IMR-90 (cell line): Measurements from ENCODE around the gene IFT81. TPM values are rescaled to one million over a fixed set of nuclear protein-coding genes. Genes with fewer than 3 reads are reported as not detected.

Experiments
- ATAC-seq: fragments of 200-7000 bp; cut with Tn5 transposase; 2 replicates; pipeline ENCODE4 v1.9.1; 2020; ENCODE audit warnings: low read depth, mild to moderate bottlenecking, moderate library complexity
- BruUV-seq: library from RNA; stranded (reverse); fragments of 400-500 nt; replicated peaks from 2 replicates; lab custom pipeline; 2021; lab: Mats Ljungman, UMichigan
- CTCF ChIA-PET: fragments of 300-600 bp; formaldehyde crosslinking; extraction: SDS; loops from one replicate; lab custom pipeline; 2021; ENCODE audit warnings: antibody characterized with exemption; lab: Yijun Ruan, JAX
- POLR2A ChIA-PET: fragments of 300-600 bp; sonication (Branson Sonifier 250); formaldehyde crosslinking; loops from one replicate; lab custom pipeline; 2022; ENCODE audit warnings: antibody characterized with exemption; ENCODE audit not compliant: unreplicated experiment; lab: Charles Lee
- DNase-seq: peaks from one replicate; pipeline ENCODE4 v3.0.0; 2013
- H2AFZ ChIP-seq: replicated peaks from 2 replicates; pipeline ENCODE3; 2013; ENCODE audit warnings: low read length, mild to moderate bottlenecking; ENCODE audit not compliant: poor library complexity
- H2AK5ac ChIP-seq: 2 replicates; pipeline ENCODE4 v1.6.1; 2013; ENCODE audit warnings: low read depth, low read length, inconsistent platforms
- H2AK9ac ChIP-seq: replicated peaks from 2 replicates; pipeline ENCODE3; 2013; ENCODE audit warnings: mild to moderate bottlenecking, low read depth, low read length, moderate library complexity; ENCODE audit not compliant: poor library complexity
- H2BK120ac ChIP-seq: 2 replicates; pipeline ENCODE4 v1.6.1; 2013; ENCODE audit warnings: low read depth, low read length, inconsistent platforms
- H2BK15ac ChIP-seq: 3 replicates; pipeline ENCODE4 v1.6.1; 2013; ENCODE audit warnings: low read depth, low read length, inconsistent platforms
- H2BK20ac ChIP-seq: 2 replicates; pipeline ENCODE4 v1.6.1; 2013; ENCODE audit warnings: low read depth, mild to moderate bottlenecking, inconsistent platforms, low read length, moderate library complexity
- H2BK5ac ChIP-seq: 2 replicates; pipeline ENCODE4 v1.6.1; 2013; ENCODE audit warnings: mild to moderate bottlenecking, low read depth, low read length, inconsistent platforms; ENCODE audit not compliant: poor library complexity, severe bottlenecking
- H3K14ac ChIP-seq: replicated peaks from 2 replicates; pipeline ENCODE4 v1.6.1; 2013; ENCODE audit warnings: low read depth, low read length, inconsistent platforms
- H3K18ac ChIP-seq: 2 replicates; pipeline ENCODE4 v1.6.1; 2013; ENCODE audit warnings: low read depth, low read length, control low read depth
- H3K23ac ChIP-seq: 2 replicates; pipeline ENCODE4 v1.6.1; 2013; ENCODE audit warnings: low read depth, low read length, inconsistent platforms
- H3K27ac ChIP-seq: 2 replicates; pipeline ENCODE4 v1.5.1; 2013; ENCODE audit warnings: mild to moderate bottlenecking, control low read depth, low read length; ENCODE audit not compliant: insufficient read depth
- H3K27me3 ChIP-seq: 2 replicates; pipeline ENCODE4 v1.6.1; 2013; ENCODE audit warnings: low read length; ENCODE audit not compliant: control insufficient read depth, insufficient read depth
- H3K36me3 ChIP-seq: 2 replicates; pipeline ENCODE4 v1.6.1; 2013; ENCODE audit warnings: low read length, mixed read lengths; ENCODE audit not compliant: control insufficient read depth, insufficient read depth
- H3K4ac ChIP-seq: 2 replicates; pipeline ENCODE4 v1.6.1; 2013; ENCODE audit warnings: low read depth, low read length, inconsistent platforms
- H3K4me1 ChIP-seq: 2 replicates; pipeline ENCODE4 v1.6.1; 2013; ENCODE audit warnings: low read length, mixed read lengths; ENCODE audit not compliant: control insufficient read depth, insufficient read depth
- H3K4me2 ChIP-seq: 2 replicates; pipeline ENCODE4 v1.6.1; 2013; ENCODE audit warnings: low read depth, mild to moderate bottlenecking, control low read depth, low read length, moderate library complexity
- H3K4me3 ChIP-seq: 2 replicates; pipeline ENCODE4 v1.5.1; 2013; ENCODE audit warnings: low read depth, mild to moderate bottlenecking, control low read depth, low read length, moderate library complexity; ENCODE audit not compliant: insufficient read depth
- H3K56ac ChIP-seq: 2 replicates; pipeline ENCODE4 v1.6.1; 2013; ENCODE audit warnings: low read length, inconsistent platforms; ENCODE audit not compliant: insufficient read depth; ENCODE audit errors: extremely low read depth
- H3K79me1 ChIP-seq, 2 experiments: 2 replicates each; pipeline ENCODE4 v1.6.1; 2013; ENCODE audit warnings: low read length in 2 of 2, inconsistent platforms in 1 of 2, low read depth in 1 of 2
- H3K9ac ChIP-seq: 2 replicates; pipeline ENCODE4 v1.6.1; 2013; ENCODE audit warnings: low read depth, low read length, control low read depth
- H3K9me1 ChIP-seq: 2 replicates; pipeline ENCODE4 v1.6.1; 2013; ENCODE audit warnings: low read length, inconsistent platforms; ENCODE audit not compliant: insufficient read depth
- H3K9me3 ChIP-seq: 2 replicates; pipeline ENCODE4 v1.6.1; 2013; ENCODE audit warnings: low read length; ENCODE audit not compliant: control insufficient read depth, insufficient read depth
- H4K20me1 ChIP-seq: 2 replicates; pipeline ENCODE4 v1.6.1; 2013; ENCODE audit warnings: low read length, inconsistent platforms; ENCODE audit not compliant: insufficient read depth
- H4K5ac ChIP-seq: 2 replicates; pipeline ENCODE4 v1.6.1; 2013; ENCODE audit warnings: mild to moderate bottlenecking, low read depth, low read length, control low read depth
- H4K8ac ChIP-seq, 2 experiments: 2 replicates each; pipeline ENCODE4 v1.6.1; 2013; ENCODE audit warnings: low read depth in 2 of 2, low read length in 2 of 2, control low read depth in 1 of 2, inconsistent platforms in 1 of 2
- H4K91ac ChIP-seq: 2 replicates; pipeline ENCODE4 v1.6.1; 2013; ENCODE audit warnings: low read depth, low read length, inconsistent platforms; ENCODE audit not compliant: insufficient read depth
- CEBPB ChIP-seq: IDR thresholded peaks from 2 replicates; pipeline ENCODE4 v1.6.1; 2012; ENCODE audit warnings: low read depth, low read length, improper control_type of control experiment
- MXI1 ChIP-seq: IDR thresholded peaks from 2 replicates; pipeline ENCODE4 v1.6.1; 2012; ENCODE audit warnings: low read depth, mild to moderate bottlenecking, low read length, moderate library complexity, borderline replicate concordance
- RAD21 ChIP-seq: IDR thresholded peaks from 2 replicates; pipeline ENCODE4 v1.6.1; 2012; ENCODE audit warnings: low read length, improper control_type of control experiment
- SMC3 ChIP-seq: fragments of 150-350 bp; IDR thresholded peaks from 2 replicates; pipeline ENCODE4 v1.6.1; 2016; ENCODE audit warnings: low read depth, mild to moderate bottlenecking, antibody characterized with exemption, low read length, moderate library complexity
- WGBS, 2 experiments: methylation state at CpG; one replicate each; pipeline versions ENCODE4 v1.1.5 to v1.1.7; 2013; ENCODE audit warnings: missing lambda C conversion rate in 2 of 2; ENCODE audit not compliant: insufficient read length in 1 of 2; ENCODE audit errors: extremely low coverage in 2 of 2; 5-methylcytosine and 5-hydroxymethylcytosine counted together
- dilution Hi-C: fragments of 300-500 bp; cut with HindIII; formaldehyde crosslinking; loops from one replicate; pipeline ENCODE4 v1.14.3; 2018; ENCODE audit warnings: low sequenced_read_pairs; ENCODE audit not compliant: unreplicated experiment
- in situ Hi-C: fragments of 300-500 bp; cut with MboI; formaldehyde crosslinking; loops from 3 replicates; pipeline ENCODE4 v1.14.3; 2019; ENCODE audit warnings: low sequenced_read_pairs, inconsistent platforms, mixed read lengths
- intact Hi-C: fragments of 100-400 bp; cut with micrococcal nuclease; formaldehyde crosslinking; loops from 2 replicates; pipeline ENCODE4 v1.10.0; 2022
- polyA plus RNA-seq, 3 experiments: library from polyadenylated mRNA; depleted of rRNA; stranded (reverse); fragments of >200 nt; gene quantifications; 2 replicates each; pipeline ENCODE4 v1.2.3, GENCODE V29; 2012; ENCODE audit warnings: low replicate concordance in 1 of 3
- total RNA-seq: library from RNA; depleted of rRNA; stranded (reverse); fragments of >200 nt; gene quantifications from 2 replicates; pipeline ENCODE4 v1.2.3, GENCODE V29; 2012
- TF ChIP-seq, protein P1 (sequence below): conservative IDR thresholded peaks from 2 replicates; pipeline ENCODE4 v1.5.1; 2012; ENCODE audit warnings: mild to moderate bottlenecking, low read depth, low read length, improper control_type of control experiment

Gene IFT81
- total and polyA plus RNA-seq, 2 of the 4 experiments (the other 2 are of a cell fraction) = 6.1 to 8.1 TPM

DNA sequence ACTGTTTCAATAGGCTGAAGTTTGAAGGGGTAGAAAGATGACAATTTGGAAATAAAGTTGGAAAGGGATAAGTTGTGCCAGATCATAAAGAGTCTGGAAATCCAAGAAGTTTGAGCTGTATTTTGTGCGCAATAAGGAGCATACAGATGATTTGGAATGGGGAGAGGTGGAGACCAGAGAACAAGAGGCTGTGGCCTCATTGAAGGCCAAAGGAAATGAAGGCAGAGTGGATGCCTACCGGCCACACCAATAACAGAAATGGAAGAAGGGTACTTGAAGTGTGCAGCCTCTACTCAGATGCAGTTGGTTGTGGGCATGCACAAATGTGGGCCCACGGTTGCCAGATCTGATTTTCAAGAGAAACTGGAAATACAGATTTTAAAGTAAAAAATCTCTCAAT, 2.4 kb downstream of the IFT81 start:
- no peak overlapping the region for H3K18ac ChIP-seq
- H3K9me1 ChIP-seq = no peaks in the 10 kb centered on the region
- no peak overlapping the region for H3K27ac ChIP-seq
- TF ChIP-seq, protein P1, sequence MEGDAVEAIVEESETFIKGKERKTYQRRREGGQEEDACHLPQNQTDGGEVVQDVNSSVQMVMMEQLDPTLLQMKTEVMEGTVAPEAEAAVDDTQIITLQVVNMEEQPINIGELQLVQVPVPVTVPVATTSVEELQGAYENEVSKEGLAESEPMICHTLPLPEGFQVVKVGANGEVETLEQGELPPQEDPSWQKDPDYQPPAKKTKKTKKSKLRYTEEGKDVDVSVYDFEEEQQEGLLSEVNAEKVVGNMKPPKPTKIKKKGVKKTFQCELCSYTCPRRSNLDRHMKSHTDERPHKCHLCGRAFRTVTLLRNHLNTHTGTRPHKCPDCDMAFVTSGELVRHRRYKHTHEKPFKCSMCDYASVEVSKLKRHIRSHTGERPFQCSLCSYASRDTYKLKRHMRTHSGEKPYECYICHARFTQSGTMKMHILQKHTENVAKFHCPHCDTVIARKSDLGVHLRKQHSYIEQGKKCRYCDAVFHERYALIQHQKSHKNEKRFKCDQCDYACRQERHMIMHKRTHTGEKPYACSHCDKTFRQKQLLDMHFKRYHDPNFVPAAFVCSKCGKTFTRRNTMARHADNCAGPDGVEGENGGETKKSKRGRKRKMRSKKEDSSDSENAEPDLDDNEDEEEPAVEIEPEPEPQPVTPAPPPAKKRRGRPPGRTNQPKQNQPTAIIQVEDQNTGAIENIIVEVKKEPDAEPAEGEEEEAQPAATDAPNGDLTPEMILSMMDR = no peak
- TF ChIP-seq RAD21 (no peak), CEBPB (no peak), SMC3 (no peak), MXI1 (no peak)
- H3K4ac ChIP-seq = no peak overlapping the region
- H2AK9ac ChIP-seq = no peak overlapping the region
- no peak overlapping the region for H3K9ac ChIP-seq
- H4K5ac ChIP-seq = peak overlapping the region; percentile 16; the same call in 1 of the 2 replicates
- no peak overlapping the region for H3K4me3 ChIP-seq
- BruUV-seq = no TSS peak
- H3K14ac ChIP-seq = peak overlapping the region; percentile 18; the same call in 1 of the 2 replicates
- no peak overlapping the region for H2AFZ ChIP-seq
- no peak overlapping the region for H2AK5ac ChIP-seq
- no peaks in the 10 kb centered on the region for H4K20me1 ChIP-seq
- no peak for DNase-seq
- ATAC-seq = no peak
- no peak overlapping the region; the same call in 1 of the 2 replicates for H4K91ac ChIP-seq
- dilution Hi-C loops (no loop called here), in situ Hi-C loops (no loop called here), intact Hi-C loops (no loop called here)
- ChIA-PET POLR2A (no interaction called here), CTCF (no interaction called here)
- no peak overlapping the region; the same call in 1 of the 2 replicates for H3K23ac ChIP-seq
- H2BK20ac ChIP-seq = no peak overlapping the region
- peaks cover 8% of the 10 kb centered on the region; the same call in 1 of the 2 replicates for H3K4me1 ChIP-seq
- H4K8ac ChIP-seq = no peak overlapping the region
- peaks cover 7% of the 10 kb centered on the region for H3K36me3 ChIP-seq
- H3K9me3 ChIP-seq = no peaks in the 10 kb centered on the region
- H2BK5ac ChIP-seq = no peak overlapping the region
- no peaks in the 10 kb centered on the region for H3K27me3 ChIP-seq
- peak overlapping the region; percentile 19; the same call in 1 of the 2 replicates for H3K4me2 ChIP-seq
- no peak overlapping the region for H3K56ac ChIP-seq
- peaks cover 18 to 21% of the 10 kb centered on the region in 2 experiments for H3K79me1 ChIP-seq
- 74% methylated on average over 2 of the region's 3 CpGs; no CpG with 5 or more reads in 1 of the 2 experiments for WGBS, 2 experiments
- no peak overlapping the region for H2BK120ac ChIP-seq
- H2BK15ac ChIP-seq = no peak overlapping the region
